K562 (cell line): ENCODE data around the gene UFSP1. TPM values are rescaled to one million over a fixed set of nuclear protein-coding genes. Genes with fewer than 3 reads are reported as not detected.

Source experiments
- ADNP ChIP-seq: fragments of 200-800 bp; sonication (Bioruptor generic); IDR thresholded peaks from 2 replicates; pipeline ENCODE4 v1.6.1; 2016; ENCODE audit warnings: missing genetic modification characterization, missing compliant biosample characterization
- BRD9 ChIP-seq: fragments of 450-650 bp; IDR thresholded peaks from 2 replicates; pipeline ENCODE4 v1.6.1; 2018; ENCODE audit warnings: low read depth; ENCODE audit not compliant: partially characterized antibody
- E2F1 ChIP-seq: sonication (generic); formaldehyde crosslinking; IDR thresholded peaks from 2 replicates; pipeline ENCODE4 v1.8.1; 2023; ENCODE audit warnings: mild to moderate bottlenecking, missing genetic modification reagents, moderate library complexity
- EHMT2 ChIP-seq: fragments of 450-650 bp; IDR thresholded peaks from 2 replicates; pipeline ENCODE4 v1.6.1; 2018; ENCODE audit warnings: antibody characterized with exemption
- ELF2 ChIP-seq: fragments of 250-450 bp; sonication (Bioruptor Pico); IDR thresholded peaks from 2 replicates; pipeline ENCODE4 v1.5.0; 2021; ENCODE audit warnings: mild to moderate bottlenecking
- EWSR1 ChIP-seq: fragments of 450-650 bp; IDR thresholded peaks from 2 replicates; pipeline ENCODE4 v1.6.1; 2018; ENCODE audit warnings: borderline replicate concordance, mild to moderate bottlenecking, low read depth, moderate library complexity; ENCODE audit not compliant: partially characterized antibody
- FUS ChIP-seq: fragments of 200-400 bp; formaldehyde crosslinking; optimal IDR thresholded peaks from 2 replicates; pipeline ENCODE3; 2017; ENCODE audit warnings: low read depth, low read length
- HEY1 ChIP-seq: fragments of 250-450 bp; sonication (Bioruptor Pico); IDR thresholded peaks from 2 replicates; pipeline ENCODE4 v1.5.0; 2020; ENCODE audit warnings: mild to moderate bottlenecking, moderate library complexity, borderline replicate concordance
- HIVEP1 ChIP-seq: fragments of 250-450 bp; sonication (Bioruptor Pico); IDR thresholded peaks from 2 replicates; pipeline ENCODE4 v1.4.0; 2020; ENCODE audit warnings: mild to moderate bottlenecking
- NRF1 ChIP-seq, 2 experiments: fragments of 450-650 bp; IDR thresholded peaks in 1 of 2; conservative IDR thresholded peaks in 1 of 2; 2 replicates each; pipeline ENCODE4 v1.6.1; 2014; ENCODE audit warnings: mild to moderate bottlenecking in 2 of 2
- PRDM10 ChIP-seq: fragments of 450-650 bp; IDR thresholded peaks from 2 replicates; pipeline ENCODE4 v1.6.1; 2018; ENCODE audit not compliant: partially characterized antibody
- THRAP3 ChIP-seq: fragments of 450-650 bp; IDR thresholded peaks from 2 replicates; pipeline ENCODE4 v1.6.1; 2016; ENCODE audit warnings: mild to moderate bottlenecking, inconsistent platforms, borderline replicate concordance
- TSC22D4 ChIP-seq: fragments of 450-650 bp; IDR thresholded peaks from 2 replicates; pipeline ENCODE4 v1.6.1; 2016; ENCODE audit warnings: missing genetic modification characterization, missing biosample characterization, control low read depth
- ZFP91 ChIP-seq: sonication (generic); formaldehyde crosslinking; IDR thresholded peaks from 2 replicates; pipeline ENCODE4 v1.8.0; 2022; ENCODE audit warnings: mild to moderate bottlenecking, missing genetic modification reagents
- ZNF586 ChIP-seq: fragments of 450-650 bp; formaldehyde crosslinking; conservative IDR thresholded peaks from 2 replicates; pipeline ENCODE4 v1.4.0; 2020; ENCODE audit warnings: mild to moderate bottlenecking, moderate library complexity
- polyA plus RNA-seq, 8 experiments: library from polyadenylated mRNA; depleted of rRNA in 4 of 8; stranded (reverse) in 5 of 8; unstranded in 3 of 8; fragments of >200 nt; fragmentation: Nextera tagmentation in 2 of 8; fragmentation: Illumina TruSeq in 1 of 8; extraction: Ambion mirVana in 2 of 8; extraction: Trizol in 1 of 8; gene quantifications; 2 replicates each; pipeline versions ENCODE4 v1.2.1 to v1.2.3, GENCODE V29; 2011 to 2014; ENCODE audit warnings: inconsistent platforms in 1 of 8, missing spikeins in 1 of 8
- total RNA-seq, 7 experiments: library from RNA; depleted of rRNA in 6 of 7; stranded (reverse); fragments of >200 nt in 6 of 7; fragmentation: Illumina TruSeq in 2 of 7; extraction: Trizol in 2 of 7; gene quantifications; 2 replicates each; pipeline versions ENCODE4 v1.2.1 to v1.2.3, GENCODE V29; 2011 to 2021; ENCODE audit warnings: low replicate concordance in 1 of 7
- TF ChIP-seq, protein P1 (sequence below): fragments of 200-800 bp; sonication (Bioruptor generic); IDR thresholded peaks from 2 replicates; pipeline ENCODE4 v1.6.1; 2016; ENCODE audit warnings: missing genetic modification characterization, missing compliant biosample characterization

The UFSP1 gene
- total and polyA plus RNA-seq, 9 of the 15 experiments (the other 6 are each of a cell fraction or from before 2014, with no cell fraction given) = 0.50 to 18.8 (median 2.1) TPM

DNA sequence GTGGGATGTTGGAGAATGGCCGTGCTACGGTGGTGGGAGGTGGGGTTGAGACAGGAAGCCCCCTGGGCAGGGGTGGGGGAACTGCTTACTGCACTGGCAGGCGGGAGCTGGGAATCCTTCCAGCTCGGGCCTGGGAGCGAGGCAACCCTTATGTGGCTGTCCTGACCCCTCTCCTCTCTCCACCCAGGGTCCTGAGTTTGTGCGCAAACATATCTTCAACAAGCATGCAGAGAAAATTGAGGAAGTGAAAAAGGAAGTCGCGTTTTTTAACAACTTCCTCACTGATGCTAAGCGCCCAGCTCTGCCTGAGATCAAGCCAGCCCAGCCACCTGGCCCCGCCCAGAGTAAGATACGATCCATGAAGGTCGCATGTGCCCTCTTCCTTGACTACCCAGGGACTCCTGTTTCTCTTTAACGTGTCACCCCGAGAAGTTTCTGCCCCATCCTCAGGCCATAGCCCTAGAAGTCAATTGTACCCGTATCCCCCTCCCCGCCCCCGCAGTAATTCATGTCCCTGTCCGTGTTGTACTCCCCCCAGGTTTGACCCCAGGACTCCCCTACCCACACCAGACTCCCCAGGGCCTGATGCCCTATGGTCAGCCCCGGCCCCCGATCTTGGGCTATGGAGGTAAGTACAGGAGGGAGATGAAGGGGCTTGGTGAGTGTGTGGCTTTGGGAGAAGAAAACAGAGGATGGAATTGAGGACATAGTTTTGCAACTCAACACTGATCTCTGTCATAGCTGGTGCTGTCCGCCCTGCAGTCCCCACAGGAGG is 1.8 kb downstream of the UFSP1 start (continued):
- TF ChIP-seq PRDM10 (no peak), EHMT2 (no peak), ZNF586 (no peak), ADNP (tag) (no peak), TSC22D4 (tag) (no peak), E2F1 (CRISPR knock-in tag) (no peak), EWSR1 (no peak), HEY1 (no peak), NRF1 (conservative IDR thresholded peaks at IDR 0.05 in 1 of 2, IDR thresholded peaks at IDR 0.05 in 1 of 2) (peak; percentile 34 to 52; a peak in 2 of 4 replicates), BRD9 (no peak), FUS (no peak), HIVEP1 (CRISPR knock-in tag) (no peak), ZFP91 (no peak), ELF2 (CRISPR knock-in tag) (peak; percentile 20; the same call in 1 of the 2 replicates), THRAP3 (no peak)
- TF ChIP-seq, protein P1, sequence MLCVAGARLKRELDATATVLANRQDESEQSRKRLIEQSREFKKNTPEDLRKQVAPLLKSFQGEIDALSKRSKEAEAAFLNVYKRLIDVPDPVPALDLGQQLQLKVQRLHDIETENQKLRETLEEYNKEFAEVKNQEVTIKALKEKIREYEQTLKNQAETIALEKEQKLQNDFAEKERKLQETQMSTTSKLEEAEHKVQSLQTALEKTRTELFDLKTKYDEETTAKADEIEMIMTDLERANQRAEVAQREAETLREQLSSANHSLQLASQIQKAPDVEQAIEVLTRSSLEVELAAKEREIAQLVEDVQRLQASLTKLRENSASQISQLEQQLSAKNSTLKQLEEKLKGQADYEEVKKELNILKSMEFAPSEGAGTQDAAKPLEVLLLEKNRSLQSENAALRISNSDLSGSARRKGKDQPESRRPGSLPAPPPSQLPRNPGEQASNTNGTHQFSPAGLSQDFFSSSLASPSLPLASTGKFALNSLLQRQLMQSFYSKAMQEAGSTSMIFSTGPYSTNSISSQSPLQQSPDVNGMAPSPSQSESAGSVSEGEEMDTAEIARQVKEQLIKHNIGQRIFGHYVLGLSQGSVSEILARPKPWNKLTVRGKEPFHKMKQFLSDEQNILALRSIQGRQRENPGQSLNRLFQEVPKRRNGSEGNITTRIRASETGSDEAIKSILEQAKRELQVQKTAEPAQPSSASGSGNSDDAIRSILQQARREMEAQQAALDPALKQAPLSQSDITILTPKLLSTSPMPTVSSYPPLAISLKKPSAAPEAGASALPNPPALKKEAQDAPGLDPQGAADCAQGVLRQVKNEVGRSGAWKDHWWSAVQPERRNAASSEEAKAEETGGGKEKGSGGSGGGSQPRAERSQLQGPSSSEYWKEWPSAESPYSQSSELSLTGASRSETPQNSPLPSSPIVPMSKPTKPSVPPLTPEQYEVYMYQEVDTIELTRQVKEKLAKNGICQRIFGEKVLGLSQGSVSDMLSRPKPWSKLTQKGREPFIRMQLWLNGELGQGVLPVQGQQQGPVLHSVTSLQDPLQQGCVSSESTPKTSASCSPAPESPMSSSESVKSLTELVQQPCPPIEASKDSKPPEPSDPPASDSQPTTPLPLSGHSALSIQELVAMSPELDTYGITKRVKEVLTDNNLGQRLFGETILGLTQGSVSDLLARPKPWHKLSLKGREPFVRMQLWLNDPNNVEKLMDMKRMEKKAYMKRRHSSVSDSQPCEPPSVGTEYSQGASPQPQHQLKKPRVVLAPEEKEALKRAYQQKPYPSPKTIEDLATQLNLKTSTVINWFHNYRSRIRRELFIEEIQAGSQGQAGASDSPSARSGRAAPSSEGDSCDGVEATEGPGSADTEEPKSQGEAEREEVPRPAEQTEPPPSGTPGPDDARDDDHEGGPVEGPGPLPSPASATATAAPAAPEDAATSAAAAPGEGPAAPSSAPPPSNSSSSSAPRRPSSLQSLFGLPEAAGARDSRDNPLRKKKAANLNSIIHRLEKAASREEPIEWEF = no peak
